Skin of body (tissue), 2 donors: ENCODE results near the gene DPEP2NB. TPM values are rescaled to one million over a fixed set of nuclear protein-coding genes. Genes with fewer than 3 reads are reported as not detected.
"Not testable (repeated sequence)": the region's sequence is repeated elsewhere in the genome, so short reads cannot be mapped to it uniquely, and the experiment has no call there.

ENCODE experiments used
- DNase-seq: peaks from one replicate; lab custom pipeline; 2025; lab: John Stamatoyannopoulos, UW
- total RNA-seq: library from RNA; depleted of rRNA; stranded (reverse); fragments of >200 nt; gene quantifications from one replicate; pipeline ENCODE4 v1.2.3, GENCODE V29; 2014

The DPEP2NB gene, protein sequence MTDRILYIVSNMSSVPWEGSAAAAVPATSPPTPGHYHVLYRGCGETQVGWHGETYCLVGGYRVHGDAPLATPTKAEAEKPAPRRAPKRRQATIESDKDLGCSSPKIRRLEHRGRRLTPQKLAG
- total RNA-seq: not detected

DNA sequence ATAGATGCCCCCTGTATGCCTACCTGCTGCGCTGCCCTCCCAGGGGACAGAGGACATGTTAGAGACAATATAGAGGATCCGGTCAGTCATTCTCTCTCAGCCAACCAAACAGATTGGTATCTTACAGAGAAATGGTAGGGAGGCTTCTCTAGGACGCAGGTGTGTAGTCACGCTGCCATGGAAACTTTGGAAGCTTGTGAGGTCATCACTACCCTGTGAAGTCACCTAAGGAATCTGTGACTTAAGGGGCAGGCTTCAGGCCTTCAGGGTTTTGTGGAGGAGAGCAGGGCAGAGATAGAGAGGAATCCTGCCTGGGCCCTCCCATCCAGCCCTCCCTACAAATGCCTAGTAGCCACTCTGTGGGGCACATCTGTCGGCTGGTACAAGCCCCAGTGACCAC, at the start of gene DPEP2NB:
TSS of gene DPEP2NB (minus strand) at position 231 of the 400 bp plus-strand sequence. CDS start at position 90, 141 bp downstream.
- no peak for DNase-seq

DNA sequence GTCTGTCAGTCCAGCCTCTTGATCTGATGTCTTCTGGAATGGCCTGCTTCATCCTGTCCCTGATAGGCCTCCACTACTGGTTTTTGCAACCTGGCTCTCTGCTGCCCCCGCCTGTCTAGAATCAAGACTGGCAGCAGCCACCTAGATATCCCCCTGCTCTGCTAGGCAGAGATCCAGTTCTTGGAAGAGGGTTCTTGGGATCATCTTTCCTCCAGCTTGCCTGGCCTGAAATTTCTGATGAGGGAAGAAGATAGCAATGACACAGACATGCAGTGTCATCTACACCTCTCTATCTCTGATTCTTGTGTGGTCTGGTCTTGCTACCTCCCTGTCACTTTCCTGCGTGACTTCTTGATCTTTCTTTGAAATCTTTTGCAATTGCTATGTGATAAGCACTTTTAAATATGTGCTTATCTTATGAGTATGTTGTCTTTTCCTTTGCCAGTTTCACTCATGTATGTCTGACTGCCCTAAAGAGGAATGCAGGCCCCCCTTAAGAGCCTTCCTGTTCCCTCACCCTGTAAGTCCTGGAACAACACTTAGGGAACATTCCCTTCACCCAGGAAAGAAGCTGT, 49.2 kb upstream of the DPEP2NB start:
- no peak for DNase-seq

DNA sequence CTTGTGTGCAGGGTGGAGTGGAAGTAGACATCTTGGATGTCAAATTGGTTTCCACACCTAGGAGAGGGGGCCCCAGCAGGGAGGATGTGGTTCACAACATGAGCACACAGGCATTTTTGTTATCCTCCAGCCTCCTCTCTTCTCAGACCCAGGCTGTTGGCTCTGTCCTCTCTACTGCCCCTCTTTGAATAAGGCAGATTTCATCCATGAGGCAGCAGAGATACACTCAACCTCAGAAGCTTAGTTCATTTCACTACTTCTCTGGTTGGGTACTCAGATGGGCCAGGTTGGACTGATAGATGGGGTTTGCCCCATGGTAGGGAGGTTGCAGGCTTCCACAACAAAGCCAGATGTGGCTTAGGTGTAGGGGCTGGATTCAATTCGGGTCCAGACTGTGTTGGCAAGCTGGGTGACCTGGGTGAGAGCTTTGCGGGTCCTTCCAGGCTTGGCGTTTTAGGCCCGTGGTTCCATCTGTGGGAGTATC, 47.2 kb upstream of the DPEP2NB start:
- no peak for DNase-seq

DNA sequence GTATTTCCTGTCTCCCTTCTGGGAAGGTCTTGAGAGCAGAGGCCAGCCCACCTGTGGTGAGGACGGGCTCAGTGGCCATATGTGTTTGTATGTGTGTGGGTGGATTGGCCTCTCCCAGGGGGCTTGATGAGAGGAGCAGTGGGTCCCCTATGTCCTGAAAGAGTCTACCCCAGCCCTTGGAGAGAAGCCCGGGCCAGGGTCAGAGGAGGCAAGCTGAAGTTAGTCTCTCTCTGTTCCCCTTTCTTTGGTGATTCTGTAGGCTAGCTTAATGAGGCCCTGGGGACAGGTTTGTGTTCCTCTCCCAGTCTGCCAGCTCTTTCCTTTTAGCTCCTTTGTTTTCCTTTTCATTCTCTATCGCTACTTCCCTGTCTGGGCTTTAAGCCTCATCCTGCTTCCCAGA, 45.7 kb upstream of the DPEP2NB start:
- DNase-seq: no peak

DNA sequence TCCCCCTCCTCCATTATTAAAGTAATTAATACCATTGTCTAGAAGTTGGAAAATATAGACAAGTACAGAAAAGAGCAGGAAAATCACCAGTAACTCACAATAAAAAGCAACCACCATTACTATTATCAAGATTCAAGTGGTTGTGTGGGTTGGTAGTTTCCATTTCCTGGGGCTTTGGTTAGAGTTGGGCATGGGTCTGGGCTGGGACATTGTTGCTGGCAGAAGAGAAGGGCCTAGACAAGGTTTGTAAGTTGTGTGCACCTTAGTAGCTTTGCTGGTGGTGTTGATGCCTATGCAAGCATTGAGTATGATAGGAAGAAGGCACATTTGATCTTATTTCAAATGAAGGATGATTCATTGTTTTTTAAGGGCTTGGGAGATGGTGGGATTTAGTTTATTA, 44.1 kb upstream of the DPEP2NB start:
- DNase-seq: no peak

DNA sequence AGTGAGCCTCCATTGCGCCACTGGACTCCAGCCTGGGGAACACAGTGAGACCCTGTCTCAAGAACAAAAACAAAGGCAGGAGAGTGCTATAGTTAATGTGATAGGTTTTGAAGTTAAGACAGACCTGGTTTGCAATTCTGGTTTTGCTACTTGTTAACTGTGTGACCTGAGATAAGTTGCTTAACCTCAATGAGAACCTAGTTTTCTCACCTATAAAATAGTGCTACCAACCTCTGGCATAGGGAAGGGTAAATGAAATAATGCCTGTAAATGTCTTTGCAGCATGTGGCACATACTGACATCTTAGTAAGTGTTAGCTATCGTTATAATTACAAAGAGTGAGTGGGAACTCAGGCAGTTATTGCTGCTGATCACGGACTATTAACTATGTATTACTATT, 39.7 kb upstream of the DPEP2NB start:
- no peak for DNase-seq

DNA sequence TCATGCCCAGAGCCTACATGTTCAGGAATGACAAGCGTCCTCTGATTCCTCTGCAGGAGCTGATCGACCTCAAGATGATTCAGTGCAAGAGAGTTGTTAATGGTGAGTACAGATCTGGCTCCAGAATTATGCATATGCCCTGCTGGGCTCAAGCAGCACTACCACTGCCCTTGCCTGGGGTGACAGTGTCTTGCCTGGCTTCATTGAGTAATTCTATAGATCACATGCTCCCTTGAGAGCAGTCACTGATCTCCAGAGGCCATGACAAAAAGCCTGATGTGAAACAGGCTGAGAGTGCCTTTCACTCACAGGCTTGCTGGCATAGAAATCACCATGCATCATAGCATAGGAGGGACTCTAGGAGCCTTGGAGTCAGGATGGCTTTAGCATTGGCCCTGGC, 33.7 kb upstream of the DPEP2NB start:
- DNase-seq: no peak

DNA sequence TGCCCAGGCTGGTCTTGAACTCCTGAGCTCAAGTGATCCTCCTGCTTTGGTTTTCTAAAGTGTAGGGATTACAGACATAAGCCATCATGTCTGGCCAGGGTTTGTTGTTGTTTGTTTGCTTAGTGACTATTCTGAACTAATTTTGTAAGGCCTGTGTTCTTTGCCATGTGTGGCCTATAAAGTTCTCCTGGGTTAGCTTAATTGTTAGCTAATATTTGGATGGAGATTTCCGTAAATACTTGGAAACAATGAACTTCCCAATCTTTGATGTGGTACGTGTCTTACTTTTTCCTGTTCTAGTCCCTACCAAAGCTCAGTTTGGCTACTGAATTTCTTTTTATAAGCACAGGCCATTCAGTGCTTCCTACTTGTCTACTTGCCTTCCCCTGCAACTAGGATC, 32.3 kb upstream of the DPEP2NB start:
- DNase-seq: no peak

DNA sequence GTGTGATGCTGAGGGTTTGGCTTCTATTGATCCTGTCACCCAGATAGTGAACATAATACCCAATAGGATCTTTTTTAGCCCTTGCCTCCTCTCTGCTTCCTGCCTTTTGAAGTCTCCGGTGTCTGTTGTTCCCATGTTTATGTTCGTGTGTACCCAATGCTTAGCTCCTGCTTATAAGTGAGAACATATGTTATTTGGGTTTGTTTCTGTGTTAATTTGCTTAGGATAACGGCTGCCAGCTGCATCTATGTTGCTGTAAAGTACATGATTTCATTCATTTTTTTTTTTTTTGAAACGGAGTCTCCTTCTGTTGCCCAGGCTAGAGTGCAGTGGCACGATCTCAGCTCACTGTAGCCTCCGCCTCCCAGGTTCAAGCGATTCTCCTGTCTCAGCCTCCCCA, 30.4 kb upstream of the DPEP2NB start:
- DNase-seq: no peak

DNA sequence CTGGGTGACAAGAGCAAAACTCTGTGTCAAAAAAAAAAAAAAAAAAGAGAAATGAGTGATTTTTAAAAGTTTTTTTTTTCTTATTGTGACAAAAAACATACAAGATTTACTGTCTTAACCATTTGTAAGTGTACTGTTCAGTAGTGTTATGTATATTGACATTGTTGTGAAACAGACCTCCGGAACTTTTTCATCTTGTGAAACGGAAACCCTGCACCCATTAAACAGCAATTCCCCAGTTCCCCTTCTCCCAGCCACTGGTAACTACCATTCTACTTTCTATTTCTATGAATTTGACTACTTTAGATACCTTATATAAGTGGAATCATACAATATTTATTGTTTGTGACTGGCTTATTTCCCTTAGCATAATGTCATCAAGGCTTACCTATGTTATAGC, 26.1 kb upstream of the DPEP2NB start:
- DNase-seq: no peak

DNA sequence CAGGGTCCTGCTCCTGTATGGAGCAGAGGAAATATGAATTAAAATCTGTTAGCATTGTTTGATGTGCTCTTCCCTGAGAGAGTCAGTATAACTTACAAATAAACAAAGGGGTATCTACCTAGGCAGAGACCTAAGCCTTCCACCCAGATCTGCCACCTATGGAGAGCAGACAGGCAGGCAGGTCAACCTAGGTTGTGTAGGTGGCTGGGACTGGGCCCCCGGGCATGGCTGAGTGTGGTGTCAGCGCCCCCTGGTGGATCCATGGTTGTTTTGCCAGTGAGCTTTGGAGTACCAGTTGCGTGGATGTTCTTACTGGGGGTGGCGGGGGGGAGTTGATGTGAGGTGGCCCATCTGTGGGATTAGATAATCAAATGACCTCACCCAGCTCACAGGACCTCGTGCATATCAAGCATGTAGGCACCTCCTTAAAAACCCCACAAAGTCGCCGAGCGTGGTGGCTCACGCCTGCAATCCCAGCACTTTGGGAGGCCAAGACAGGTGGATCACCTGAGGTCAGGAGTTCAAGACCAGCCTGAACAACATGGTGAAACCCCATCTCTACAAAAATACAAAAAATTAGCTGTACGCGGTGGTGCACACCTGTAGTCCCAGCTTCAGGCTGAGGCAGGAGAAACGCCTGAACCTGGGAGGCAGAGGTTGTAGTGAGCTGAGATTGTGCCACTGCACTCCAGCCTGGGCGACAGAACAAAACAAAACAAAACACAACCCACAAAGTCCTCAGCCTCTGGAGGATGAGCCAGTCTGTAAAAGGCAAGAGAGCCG, 25.0 kb upstream of the DPEP2NB start:
- no peak for DNase-seq

DNA sequence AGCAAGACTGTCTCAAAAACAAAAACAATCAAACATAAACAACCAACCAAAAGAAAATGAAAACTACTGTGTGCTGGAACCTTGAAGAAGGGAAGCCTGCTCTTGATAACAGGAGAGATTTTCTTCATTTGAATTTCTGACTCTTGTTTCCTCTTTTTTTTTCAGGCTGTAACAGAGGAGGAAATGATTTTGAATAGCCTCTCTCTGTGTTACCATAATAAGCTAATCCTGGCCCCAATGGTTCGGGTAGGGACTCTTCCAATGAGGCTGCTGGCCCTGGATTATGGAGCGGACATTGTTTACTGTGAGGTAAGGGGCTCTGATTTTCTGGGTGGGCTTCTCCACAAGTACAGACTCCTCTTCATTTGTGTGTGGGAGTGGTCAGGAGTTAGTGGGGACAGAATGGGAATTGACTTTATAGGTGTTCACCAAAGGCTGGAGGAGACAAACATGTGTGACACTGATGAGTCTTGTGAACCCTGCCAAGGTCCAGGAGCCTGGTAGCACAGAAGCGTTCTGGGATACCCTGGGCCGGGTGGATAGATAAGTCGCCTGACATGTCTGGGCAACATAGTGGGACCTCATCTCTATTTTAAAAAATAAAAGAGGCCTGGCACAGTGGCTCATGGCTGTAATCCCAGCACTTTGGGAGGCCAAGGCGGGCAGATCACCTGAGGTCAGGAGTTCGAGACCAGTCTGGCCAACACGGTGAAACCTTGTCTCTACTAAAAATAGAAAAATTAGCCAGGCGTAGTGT, 22.3 kb upstream of the DPEP2NB start:
- DNase-seq: no peak

DNA sequence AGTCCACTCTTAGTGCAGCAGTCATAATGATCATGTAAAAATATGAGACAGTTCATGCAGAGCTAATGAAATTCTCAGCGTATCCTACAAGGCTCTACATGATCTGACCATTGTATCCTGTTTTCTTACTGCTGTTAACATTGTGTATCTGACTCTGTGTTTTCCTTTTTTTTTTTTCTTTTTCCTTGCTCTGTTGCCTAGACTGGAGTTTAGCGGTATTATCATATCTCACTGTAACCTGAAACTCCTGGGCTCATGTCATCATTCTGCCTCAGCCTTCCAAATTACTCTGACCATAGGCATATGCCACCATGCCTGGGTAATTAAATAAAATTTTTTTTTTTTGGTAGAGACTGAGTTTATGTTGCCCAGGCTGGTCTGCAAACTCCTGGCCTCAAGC, 19.5 kb upstream of the DPEP2NB start:
- no peak for DNase-seq

DNA sequence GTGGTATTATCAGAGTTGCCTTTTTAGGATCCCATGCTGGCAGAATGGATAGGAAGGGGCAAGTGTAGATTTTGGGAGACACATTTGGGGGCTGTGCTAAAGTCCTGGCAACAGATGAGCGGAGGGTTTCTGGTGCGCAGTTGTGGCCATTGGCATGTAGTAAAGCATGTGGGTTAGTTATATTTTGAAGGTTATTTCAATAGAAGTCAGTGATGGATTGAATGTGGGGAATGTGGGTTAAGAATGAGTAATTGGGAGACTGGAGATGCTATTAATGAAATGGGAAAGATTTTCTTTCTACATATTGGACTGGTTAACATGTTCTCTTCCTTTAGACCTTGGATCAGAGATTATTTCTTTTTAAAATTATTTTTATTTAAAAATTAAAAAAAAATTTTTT, 17.4 kb upstream of the DPEP2NB start:
- DNase-seq: no peak

DNA sequence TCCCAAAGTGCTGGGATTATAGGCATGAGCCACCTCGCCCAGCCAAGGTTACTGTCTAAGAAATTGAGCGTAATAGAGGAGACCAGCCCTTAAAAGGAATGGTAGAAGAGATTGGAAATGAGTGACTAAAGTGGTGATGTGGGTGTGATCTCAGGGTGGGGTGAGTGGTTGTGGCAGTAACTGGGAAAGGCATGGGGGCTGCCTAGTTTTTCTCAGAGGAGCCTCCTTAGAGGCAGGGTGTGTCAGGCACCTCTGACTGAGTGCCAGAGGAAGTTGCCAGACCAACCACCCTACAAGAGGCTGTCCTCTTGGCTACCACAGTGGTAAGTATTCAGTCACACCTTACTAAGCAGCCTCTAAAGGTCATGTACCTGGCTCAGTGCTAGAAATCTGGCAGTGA, 16.2 kb upstream of the DPEP2NB start:
- no peak for DNase-seq

DNA sequence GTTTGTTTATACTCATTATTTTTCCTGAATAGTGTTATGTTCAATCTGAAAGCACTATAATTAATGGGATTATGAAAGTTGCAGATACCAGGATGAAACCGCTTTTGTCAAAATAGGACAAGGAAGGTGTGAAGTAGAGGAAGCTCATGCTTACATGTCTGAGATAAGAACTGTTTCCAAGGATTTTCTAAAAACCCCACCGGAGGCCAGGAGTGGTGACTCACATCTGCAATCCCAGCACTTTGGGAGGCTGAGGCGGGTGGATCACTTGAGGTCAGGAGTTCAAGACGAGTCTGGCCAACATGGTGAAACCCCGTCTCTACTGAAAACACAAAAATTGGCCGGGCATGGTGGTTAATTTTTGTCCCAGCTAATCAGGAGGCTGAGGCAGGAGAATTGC, 14.4 kb upstream of the DPEP2NB start:
- DNase-seq: not testable (repeated sequence)

DNA sequence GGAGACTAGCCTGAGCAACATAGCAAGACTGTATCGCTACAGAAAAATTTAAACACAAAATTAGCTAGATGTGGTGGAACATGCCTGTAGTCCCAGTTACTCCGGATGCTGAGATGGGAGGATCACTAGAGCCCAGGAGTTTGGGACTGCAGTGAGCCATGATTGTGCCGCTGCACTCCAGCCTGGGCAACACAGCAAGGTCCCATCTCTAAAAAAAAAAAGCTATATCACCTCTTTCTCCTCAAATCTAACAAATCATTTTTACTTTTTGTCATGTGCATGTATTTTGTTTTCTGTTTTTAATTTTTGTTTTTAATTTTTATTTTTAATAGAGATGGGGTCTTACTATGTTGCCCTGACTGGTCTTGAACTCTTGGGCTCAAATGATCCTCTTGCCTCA, 13.3 kb upstream of the DPEP2NB start:
- DNase-seq: no peak

DNA sequence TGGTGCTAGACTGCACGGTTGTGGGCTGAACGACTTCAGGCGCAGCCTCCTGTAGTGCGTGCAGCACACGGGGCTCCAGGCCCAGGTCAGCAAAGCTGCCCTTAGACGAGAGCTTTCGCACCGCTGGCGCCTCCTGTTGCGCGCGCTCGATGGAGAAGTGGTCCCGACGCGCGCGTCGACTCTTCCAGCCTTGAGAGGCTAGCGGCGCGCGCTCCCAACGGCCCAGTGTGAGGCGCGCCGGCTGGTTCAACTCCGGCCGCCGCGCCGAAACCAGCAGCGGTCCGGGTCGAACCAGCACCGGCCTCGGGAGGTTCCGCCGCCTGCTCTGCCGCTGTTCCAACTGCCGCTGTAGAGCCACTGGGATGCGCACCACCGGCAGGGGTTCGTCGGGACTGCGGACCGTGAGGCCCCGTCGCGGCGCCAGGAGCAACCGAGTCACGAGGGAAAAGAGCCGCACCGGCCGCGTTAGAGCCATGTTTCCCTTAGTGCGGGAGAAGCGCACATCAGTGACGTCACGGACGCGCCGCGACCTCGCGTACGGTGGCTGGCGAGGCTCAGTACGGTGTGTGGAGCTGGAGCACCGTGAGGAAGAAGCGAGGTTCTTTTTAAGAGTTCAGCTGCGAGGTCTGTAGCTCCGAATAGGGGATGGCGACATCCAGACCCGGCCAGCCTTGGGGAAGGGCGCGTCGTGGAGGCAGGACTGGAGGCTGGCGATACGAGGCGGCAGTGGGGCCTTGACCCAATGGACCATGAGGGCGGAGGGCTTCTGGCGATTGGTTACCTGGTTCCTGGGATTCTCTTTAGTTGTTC, 7.2 kb upstream of the DPEP2NB start, which contains the start of the genes DDX28 and DUS2:
TSS of gene DDX28 (minus strand) at position 505 of the 810 bp plus-strand sequence. CDS start at position 475, 30 bp downstream.
TSS of gene DUS2 (plus strand) at position 557 of the 810 bp plus-strand sequence. CDS start 14,740 bp downstream, outside the sequence.
- peak; percentile 85 for DNase-seq

DNA sequence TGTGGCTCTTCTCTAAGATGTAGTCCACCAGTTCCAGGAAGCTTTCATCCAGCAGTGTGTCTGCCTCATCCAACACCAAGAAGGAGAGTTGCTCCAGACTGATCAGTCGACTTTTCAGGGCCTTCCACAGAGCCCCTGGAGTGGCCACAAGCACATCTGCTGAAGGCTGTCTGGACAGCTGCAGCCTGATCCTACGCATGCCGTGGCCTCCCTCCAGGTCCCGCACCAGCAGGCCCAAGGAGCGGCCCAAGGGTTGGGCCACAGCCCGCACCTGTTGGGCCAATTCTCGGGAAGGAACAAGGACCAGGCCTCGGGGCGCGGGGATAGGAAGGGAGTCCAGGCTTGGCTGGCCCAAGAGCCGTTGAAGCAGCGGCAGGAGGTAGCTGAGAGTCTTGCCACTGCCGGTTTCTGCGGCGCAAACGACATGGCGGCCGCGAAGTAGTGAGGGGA, 6.6 kb upstream of the DPEP2NB start:
- DNase-seq: no peak

DNA sequence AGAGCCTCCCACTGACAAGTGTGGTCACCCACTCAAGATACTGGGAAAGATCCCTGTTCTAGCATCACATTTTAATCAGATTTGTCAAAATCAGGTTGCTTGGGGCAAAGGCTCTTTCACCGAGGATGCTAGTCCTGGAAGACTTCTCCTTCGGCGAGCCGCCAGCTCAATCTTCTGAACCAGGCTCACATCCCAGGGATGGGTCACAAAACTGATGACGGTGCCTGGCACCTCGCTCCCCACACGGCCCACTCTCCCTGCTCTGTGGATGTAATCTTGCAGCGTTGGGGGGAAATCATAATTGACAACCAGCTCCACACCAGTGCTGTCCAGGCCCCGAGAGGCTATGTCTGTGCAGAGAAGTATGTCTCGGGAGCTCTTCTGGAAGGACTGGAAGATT, 5.8 kb upstream of the DPEP2NB start:
- no peak for DNase-seq

DNA sequence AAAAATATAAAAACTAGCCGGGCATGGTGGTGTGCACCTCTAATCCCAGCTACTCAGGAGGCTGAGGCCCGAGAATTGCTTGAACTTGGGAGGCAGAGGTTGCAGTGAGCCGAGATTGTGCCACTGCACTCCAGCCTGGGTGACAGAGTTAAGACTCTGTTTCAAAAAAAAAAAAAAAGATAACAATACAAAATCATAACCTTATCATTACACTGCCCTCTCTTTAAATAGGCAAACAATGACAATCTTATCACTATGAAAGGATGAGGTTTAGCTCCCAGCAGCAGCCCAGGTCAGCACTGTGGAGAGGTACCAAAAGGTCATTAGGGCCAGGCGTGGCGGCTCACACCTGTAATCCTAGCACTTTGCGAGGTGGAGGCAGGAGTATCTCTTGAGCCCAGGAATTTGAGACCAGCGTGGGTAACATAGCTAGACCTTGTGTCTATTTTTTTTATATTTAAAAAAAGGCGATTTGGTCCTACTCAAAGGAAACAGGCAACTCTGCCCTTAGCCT, 3.5 kb upstream of the DPEP2NB start:
- DNase-seq: no peak
